Islet precursor cell (in vitro differentiated cells): ENCODE measurements around the gene TCF7L2.

Source experiments
- DNase-seq: peaks from one replicate; pipeline ENCODE4 v3.0.0-alpha.2; 2018

TCF7L2 gene

GRCh38 chr10:113068178-113068890, 118.3 kb downstream of the TCF7L2 start:
- DNase-seq, result no peak

DNA sequence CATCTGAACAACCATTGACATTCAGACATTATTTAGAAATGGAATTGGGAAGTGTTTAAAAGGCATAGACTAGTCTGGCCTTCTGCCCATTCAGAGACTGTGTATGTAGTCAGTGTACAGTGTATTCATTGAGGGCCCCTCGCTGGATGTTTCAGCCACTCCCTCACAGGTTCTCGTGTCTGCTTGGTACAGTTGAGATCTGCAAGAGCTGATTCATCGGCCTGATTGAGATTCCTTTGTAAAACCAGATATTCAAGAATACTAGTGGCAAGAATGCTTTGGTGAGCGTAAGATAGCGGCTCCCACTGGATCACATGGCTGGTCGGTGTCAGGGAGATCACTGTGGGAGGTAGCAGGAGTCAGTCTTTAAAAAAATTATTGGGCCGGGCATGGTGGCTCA, 119.5 kb downstream of the TCF7L2 start:
- peak; percentile 87 for DNase-seq

DNA sequence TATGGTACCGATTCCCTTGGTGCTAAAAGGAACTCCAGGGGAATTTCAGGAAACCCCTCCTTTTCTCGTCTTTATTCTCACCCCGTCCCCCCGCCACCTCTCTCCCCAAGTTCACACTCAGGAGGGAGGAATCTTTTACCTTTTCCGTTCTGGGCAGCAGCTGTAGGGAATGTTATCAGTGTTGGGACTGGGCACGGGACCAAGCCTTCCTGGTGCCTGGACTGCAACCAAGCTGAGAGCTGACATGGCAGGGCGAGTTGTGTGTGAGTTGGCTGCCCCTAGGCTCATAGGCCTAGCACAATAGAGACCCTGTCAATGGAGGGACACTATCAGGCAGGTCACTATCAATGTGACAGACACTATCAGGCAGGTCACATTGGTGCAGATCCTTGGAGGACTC, 121.4 kb downstream of the TCF7L2 start:
- no peak for DNase-seq

DNA sequence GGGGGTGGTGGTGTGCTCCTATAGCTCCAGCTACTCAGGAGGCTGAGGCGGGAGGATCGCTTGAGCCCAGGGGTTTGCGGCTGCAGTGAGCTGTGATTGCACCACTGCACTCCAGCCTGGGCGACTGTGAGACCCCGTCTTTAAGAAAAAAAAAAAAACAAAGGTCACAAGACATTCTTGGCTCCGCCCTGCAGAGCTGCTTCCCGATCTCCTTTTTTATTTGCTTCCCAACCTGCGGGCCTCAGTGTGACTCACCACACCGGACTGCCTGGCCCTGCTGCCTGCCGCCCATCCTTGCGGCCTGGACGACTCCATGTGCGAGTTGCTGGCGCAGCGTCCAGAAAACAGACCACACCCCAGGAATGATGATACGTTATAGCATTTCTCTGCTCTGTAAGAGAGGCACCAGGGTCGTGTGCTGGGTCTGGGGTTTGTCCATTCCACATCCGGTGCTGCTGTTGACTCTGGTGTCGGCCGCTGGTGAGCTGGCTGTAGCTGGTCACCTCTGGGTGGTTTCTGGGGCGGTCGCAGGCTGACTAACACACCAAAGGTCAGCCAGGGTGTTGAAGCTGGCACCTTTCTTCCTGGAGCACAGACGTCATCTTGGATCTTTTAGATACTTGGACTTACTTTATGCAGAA, 123.6 kb downstream of the TCF7L2 start:
- DNase-seq, result peak; percentile 100

DNA sequence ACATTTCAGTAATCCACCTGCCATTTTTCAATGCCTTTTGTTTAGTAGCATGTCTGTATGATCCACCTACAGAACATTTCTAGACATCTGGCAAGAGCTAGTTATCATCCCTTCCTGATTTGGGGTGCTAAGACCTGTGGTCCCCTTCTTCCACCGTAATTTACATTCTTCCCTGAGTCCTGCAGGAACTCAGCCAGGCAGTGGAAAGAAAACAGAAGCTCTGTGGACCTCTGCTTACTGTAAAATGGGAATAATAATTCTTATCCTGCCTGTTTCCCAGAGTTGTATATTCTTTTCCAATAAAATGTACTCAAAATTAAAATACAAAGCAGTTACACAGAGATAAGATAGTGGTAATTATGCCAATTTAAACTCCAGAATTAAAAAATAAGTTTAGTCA, 126.9 kb downstream of the TCF7L2 start:
- no peak for DNase-seq

- DNase-seq, result peak; percentile 69
These were observed 128.3 kb downstream of the TCF7L2 start for GRCh38 chr10:113078282-113078907.

GRCh38 chr10:113080061-113080924, 130.2 kb downstream of the TCF7L2 start:
- no peak for DNase-seq

- no peak for DNase-seq
These were observed 130.8 kb downstream of the TCF7L2 start for GRCh38 chr10:113080925-113081229.

GRCh38 chr10:113084031-113084430, 134.0 kb downstream of the TCF7L2 start:
- DNase-seq, result no peak

DNA sequence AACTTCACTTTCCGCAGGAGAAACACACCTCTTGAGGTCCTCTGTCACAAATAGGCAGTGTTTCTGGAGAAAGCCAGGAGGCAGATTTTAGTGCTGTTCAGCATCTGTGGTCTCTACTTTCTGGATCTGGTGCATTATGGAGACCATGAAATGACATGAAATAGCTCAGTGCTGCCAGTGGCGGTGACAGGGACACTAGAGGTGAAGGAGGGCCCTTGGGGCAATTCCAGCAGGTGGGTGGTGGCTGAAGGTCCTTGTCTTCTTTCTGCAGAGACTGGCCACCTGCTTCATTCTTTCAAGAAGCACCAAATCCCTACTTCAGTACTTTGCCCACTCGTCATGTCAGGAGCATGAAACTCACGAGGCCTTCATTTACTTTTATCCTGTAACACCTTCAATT, 135.7 kb downstream of the TCF7L2 start:
- DNase-seq, result no peak

- DNase-seq, result no peak
These were observed 136.2 kb downstream of the TCF7L2 start for GRCh38 chr10:113086282-113086681.

DNA sequence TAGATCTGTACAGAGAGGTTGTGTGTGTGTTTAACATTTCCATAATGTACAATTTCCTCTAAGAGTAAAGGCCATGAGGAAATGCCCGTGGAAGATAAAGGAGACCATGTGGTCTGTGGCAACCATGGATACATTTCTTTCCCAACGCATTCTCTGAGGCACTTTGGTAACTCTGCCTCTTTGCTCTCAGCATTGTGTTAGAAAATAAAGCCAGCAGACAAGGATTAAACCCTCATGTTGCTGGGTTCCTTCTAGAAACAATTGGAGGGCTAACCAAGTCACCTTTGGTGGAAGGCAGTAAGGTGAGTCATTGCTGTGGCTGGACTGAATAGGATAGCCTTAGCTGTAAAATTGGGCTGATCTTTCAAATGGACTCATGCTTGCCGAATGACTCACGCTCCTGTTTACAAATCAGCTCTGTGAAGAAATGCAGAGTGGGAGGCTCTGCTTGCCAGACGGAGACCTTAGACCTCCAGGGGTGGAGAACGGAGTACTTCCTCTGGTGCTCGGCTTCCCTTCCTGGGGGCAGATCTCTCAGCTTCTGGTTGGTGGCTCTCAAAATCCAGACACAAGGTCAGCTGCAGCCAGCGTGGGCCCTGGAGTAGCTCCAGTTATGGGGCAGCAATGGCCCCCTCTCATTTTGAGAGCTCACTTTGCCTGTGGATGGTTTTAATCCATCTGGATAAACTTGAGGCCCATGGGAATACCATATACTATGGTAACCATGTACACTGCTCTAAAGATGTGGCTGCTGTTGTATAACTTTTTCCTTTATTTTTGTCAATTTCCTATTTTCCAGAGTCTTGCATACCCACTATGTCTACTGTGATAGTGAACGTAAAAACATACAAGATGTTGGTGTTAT, 137.3 kb downstream of the TCF7L2 start:
- DNase-seq, result peak; percentile 99

DNA sequence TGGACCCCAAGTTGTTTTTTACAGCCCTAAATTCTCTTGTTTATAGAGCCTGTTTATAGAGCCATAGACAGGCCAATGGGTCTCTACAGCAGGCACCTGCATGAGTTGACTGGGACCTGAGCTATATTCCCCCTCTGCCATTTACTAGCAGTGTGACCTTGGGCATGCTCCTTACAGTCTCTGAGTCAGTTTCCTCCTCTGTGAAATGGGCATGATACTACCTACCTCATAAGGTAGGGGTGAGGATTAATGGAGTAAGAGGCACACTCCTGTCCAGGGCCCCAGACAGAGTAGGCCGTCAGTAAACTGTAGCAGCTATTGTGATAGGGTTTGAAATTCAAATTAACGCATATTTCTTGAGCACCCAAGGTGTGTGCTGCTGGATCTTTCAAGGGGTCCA, 138.1 kb downstream of the TCF7L2 start:
- DNase-seq, result no peak

- DNase-seq, result no peak
These were observed 139.5 kb downstream of the TCF7L2 start for GRCh38 chr10:113089551-113089950.

GRCh38 chr10:113091920-113092319, 141.9 kb downstream of the TCF7L2 start:
- no peak for DNase-seq

- DNase-seq, result peak; percentile 32
These were observed 143.4 kb downstream of the TCF7L2 start for GRCh38 chr10:113093188-113094113.

- DNase-seq, result no peak
These were observed 144.1 kb downstream of the TCF7L2 start for GRCh38 chr10:113094114-113094486.

DNA sequence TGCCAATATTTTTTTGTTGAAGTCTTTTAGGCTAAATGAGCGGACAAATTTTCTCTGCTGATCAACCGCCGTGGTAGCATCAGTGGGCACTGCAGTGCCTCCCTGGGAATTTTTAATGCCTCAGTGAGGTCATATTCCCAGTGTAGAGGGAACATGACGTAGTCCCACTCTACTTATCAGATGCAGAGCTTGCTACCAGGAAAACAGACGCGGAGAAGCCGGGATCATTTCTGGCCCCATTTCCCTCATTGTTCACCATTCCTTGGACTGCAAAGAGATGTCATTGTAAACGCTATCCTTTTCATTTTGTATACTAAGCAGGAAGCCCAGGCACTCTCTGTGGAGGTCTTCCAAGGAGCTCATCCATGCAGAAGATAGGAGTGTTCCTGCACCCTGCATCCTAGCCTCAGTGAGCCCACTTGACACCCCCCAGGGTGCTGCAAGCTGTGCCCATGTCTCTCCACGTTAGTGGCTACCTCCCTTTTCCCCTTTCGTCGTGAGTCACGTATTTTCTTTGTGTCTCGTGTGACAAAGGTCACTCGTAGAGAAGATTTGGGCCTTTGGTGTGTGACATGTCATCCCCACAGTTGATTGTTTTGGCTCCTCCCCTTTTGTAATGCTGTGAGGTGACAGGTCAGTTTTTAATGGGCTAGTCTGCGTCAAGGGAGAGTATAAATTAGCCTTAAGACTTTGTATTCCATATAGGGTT, 145.5 kb downstream of the TCF7L2 start:
- no peak for DNase-seq

- DNase-seq, result no peak
These were observed 146.3 kb downstream of the TCF7L2 start for GRCh38 chr10:113096128-113096996.

GRCh38 chr10:113097036-113097435, 147.0 kb downstream of the TCF7L2 start:
- DNase-seq, result no peak
